ENCODE results near the gene TMEM163.

DNA sequence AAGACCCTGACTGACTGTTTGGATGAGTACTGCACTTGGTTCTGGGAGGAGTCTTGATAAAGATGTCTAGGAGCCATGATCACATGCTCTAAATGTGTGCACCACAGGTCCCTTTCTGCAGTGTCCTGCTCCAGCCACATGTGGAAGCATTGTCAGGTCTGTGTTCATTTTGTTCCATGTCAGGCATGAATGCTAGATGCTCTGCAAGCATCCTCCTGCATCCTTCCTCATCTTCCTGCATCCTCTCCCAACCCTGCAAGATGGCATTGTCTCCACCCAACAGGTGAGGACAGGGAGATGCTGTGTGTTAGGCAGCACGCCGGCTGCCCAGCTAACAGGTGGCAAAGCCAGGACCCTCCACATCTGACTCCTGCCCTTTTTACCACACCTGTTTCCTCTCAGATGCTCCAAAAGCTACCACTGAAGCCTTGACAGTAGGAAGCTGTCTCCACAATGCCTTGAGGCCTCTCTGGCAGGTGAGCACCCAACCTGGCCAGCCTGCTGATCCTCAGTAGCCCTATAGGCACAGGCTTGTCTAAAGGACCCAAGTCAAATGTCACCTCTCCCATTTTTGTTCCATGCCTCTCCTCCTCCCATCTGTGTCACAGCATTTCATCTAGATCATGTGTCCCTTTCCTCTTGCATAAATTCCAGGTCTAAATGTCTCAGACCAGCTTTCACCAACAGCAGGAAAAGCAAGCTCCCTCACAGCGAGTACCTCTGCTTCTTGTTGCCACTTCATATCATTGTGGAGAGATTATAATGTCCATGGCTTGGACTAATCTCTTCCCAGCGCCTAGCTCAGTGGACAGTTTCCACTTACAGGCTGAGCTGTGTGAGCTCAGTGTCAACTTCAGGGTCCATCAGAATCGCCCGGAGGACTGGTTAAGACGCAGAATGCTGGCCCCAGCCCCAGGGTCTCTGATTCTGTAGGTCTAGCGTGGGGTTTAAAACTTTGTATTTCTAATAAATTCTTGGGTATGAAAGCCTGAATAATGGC, 55.0 kb downstream of the TMEM163 start:
- TF ChIP-seq, protein P1, sequence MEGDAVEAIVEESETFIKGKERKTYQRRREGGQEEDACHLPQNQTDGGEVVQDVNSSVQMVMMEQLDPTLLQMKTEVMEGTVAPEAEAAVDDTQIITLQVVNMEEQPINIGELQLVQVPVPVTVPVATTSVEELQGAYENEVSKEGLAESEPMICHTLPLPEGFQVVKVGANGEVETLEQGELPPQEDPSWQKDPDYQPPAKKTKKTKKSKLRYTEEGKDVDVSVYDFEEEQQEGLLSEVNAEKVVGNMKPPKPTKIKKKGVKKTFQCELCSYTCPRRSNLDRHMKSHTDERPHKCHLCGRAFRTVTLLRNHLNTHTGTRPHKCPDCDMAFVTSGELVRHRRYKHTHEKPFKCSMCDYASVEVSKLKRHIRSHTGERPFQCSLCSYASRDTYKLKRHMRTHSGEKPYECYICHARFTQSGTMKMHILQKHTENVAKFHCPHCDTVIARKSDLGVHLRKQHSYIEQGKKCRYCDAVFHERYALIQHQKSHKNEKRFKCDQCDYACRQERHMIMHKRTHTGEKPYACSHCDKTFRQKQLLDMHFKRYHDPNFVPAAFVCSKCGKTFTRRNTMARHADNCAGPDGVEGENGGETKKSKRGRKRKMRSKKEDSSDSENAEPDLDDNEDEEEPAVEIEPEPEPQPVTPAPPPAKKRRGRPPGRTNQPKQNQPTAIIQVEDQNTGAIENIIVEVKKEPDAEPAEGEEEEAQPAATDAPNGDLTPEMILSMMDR (IDR thresholded peaks at IDR 0.05) = no peak
- TF ChIP-seq POLR2A (IDR thresholded peaks at IDR 0.05) = no peak

Data from body of pancreas (tissue), 4 donors.